H1 (cell line): Measurements from ENCODE around the gene FNDC5. TPM values are rescaled to one million over a fixed set of nuclear protein-coding genes. Genes with fewer than 3 reads are reported as not detected.

Source experiments
- CTCF ChIA-PET: fragments of 300-600 bp; sonication (Branson Sonifier 250); formaldehyde crosslinking; loops from one replicate; lab custom pipeline; 2021; ENCODE audit not compliant: partially characterized antibody; lab: Charles Lee
- POLR2A ChIA-PET: fragments of 300-600 bp; sonication (Branson Sonifier 250); formaldehyde crosslinking; loops from one replicate; lab custom pipeline; 2021; ENCODE audit warnings: inconsistent platforms; ENCODE audit not compliant: partially characterized antibody; lab: Charles Lee
- DNase-seq, 2 experiments: peaks; one replicate each; pipeline versions ENCODE4 v3.0.0 to v3.0.0-alpha.2; 2010 to 2022; ENCODE audit warnings: low spot score in 2 of 2, low read depth in 1 of 2, mixed read lengths in 1 of 2
- FAIRE-seq: peaks from 2 replicates; lab custom pipeline; 2011; peaks lifted over from hg19 to GRCh38; lab: Jason Lieb, UNC
- H2AFZ ChIP-seq: 2 replicates; pipeline ENCODE4 v1.8.1; 2012; ENCODE audit warnings: low read length, inconsistent platforms
- H2AK5ac ChIP-seq: 2 replicates; pipeline ENCODE4 v1.6.1; 2013; ENCODE audit warnings: low read depth, low read length
- H2BK120ac ChIP-seq: replicated peaks from 2 replicates; pipeline ENCODE3; 2013; ENCODE audit warnings: low read depth, low read length, inconsistent platforms
- H2BK12ac ChIP-seq: 2 replicates; pipeline ENCODE4 v1.6.1; 2013; ENCODE audit warnings: low read depth, low read length
- H2BK15ac ChIP-seq: 2 replicates; pipeline ENCODE4 v1.6.1; 2013; ENCODE audit warnings: low read length
- H2BK20ac ChIP-seq: 2 replicates; pipeline ENCODE4 v1.6.1; 2013; ENCODE audit warnings: low read length
- H2BK5ac ChIP-seq: 2 replicates; pipeline ENCODE4 v1.6.1; 2013; ENCODE audit warnings: low read depth, low read length
- H3K14ac ChIP-seq: 2 replicates; pipeline ENCODE4 v1.6.1; 2013; ENCODE audit warnings: inconsistent platforms; ENCODE audit not compliant: insufficient read length
- H3K18ac ChIP-seq: 2 replicates; pipeline ENCODE4 v1.6.1; 2013; ENCODE audit warnings: low read length; ENCODE audit errors: extremely low read depth
- H3K23ac ChIP-seq: 2 replicates; pipeline ENCODE4 v1.6.1; 2013; ENCODE audit warnings: inconsistent platforms; ENCODE audit not compliant: insufficient read length
- H3K23me2 ChIP-seq: 2 replicates; pipeline ENCODE4 v1.6.1; 2013; ENCODE audit warnings: low read depth, low read length
- H3K27ac ChIP-seq: 2 replicates; pipeline ENCODE4 v1.6.1; 2011; ENCODE audit warnings: low read depth, low read length, inconsistent platforms
- H3K27me3 ChIP-seq, 4 experiments: replicated peaks in 1 of 4; 1 replicate in 1 of 4; 2 replicates in 3 of 4; pipeline versions ENCODE4 v1.6.1 to v1.8.1; 2011 to 2013; ENCODE audit warnings: low read length in 3 of 4, mild to moderate bottlenecking in 3 of 4, inconsistent platforms in 2 of 4, mixed read lengths in 2 of 4, moderate library complexity in 1 of 4; ENCODE audit not compliant: control insufficient read depth in 3 of 4, insufficient read depth in 3 of 4; ENCODE audit errors: extremely low read depth in 1 of 4
- H3K36me3 ChIP-seq, 4 experiments: 2 replicates each; pipeline versions ENCODE4 v1.6.1 to v1.8.1; 2011 to 2013; ENCODE audit warnings: mild to moderate bottlenecking in 4 of 4, low read length in 3 of 4, moderate library complexity in 2 of 4, control low read depth in 1 of 4, inconsistent platforms in 1 of 4; ENCODE audit not compliant: insufficient read depth in 4 of 4, control insufficient read depth in 2 of 4
- H3K4ac ChIP-seq: replicated peaks from 2 replicates; pipeline ENCODE3; 2013; ENCODE audit warnings: low read length, low read depth, mixed read lengths, inconsistent platforms; ENCODE audit not compliant: insufficient read length
- H3K4me1 ChIP-seq, 4 experiments: replicated peaks in 1 of 4; 1 replicate in 1 of 4; 2 replicates in 3 of 4; pipeline versions ENCODE4 v1.6.1 to v1.8.1; 2011 to 2013; ENCODE audit warnings: low read length in 3 of 4, inconsistent platforms in 2 of 4, mixed read lengths in 1 of 4; ENCODE audit not compliant: insufficient read depth in 4 of 4, control insufficient read depth in 3 of 4
- H3K4me2 ChIP-seq, 2 experiments: 2 replicates each; pipeline versions ENCODE4 v1.6.1 to v1.8.1; 2011 to 2013; ENCODE audit warnings: low read depth in 2 of 2, low read length in 2 of 2, control low read depth in 1 of 2, inconsistent platforms in 1 of 2, mild to moderate bottlenecking in 1 of 2; ENCODE audit not compliant: insufficient read depth in 1 of 2
- H3K4me3 ChIP-seq, 4 experiments: fragments of 200-600, 300-600 bp in 1 of 4; sonication (generic), shearing (Covaris generic), sonication (Bioruptor Twin) in 1 of 4; 2 replicates each; pipeline versions ENCODE4 v1.5.1 to v1.8.1; 2011 to 2016; ENCODE audit warnings: low read length in 4 of 4, low read depth in 3 of 4, control low read depth in 2 of 4, inconsistent platforms in 2 of 4, mild to moderate bottlenecking in 2 of 4, mixed read lengths in 1 of 4, moderate library complexity in 1 of 4; ENCODE audit not compliant: insufficient read depth in 2 of 4; ENCODE audit errors: extremely low read depth in 1 of 4
- H3K56ac ChIP-seq: replicated peaks from 2 replicates; pipeline ENCODE3; 2013; ENCODE audit warnings: low read depth, mild to moderate bottlenecking, mixed read lengths, low read length, inconsistent platforms; ENCODE audit not compliant: insufficient read length
- H3K79me1 ChIP-seq: 2 replicates; pipeline ENCODE4 v1.6.1; 2013; ENCODE audit warnings: low read depth, low read length, control low read depth
- H3K79me2 ChIP-seq, 2 experiments: 2 replicates each; pipeline versions ENCODE4 v1.6.1 to v1.8.1; 2012 to 2013; ENCODE audit warnings: low read length in 2 of 2, mild to moderate bottlenecking in 2 of 2, inconsistent platforms in 1 of 2; ENCODE audit not compliant: insufficient read depth in 2 of 2, control insufficient read depth in 1 of 2
- H3K9ac ChIP-seq, 4 experiments: replicated peaks in 1 of 4; 1 replicate in 1 of 4; 2 replicates in 3 of 4; pipeline versions ENCODE4 v1.6.1 to v1.8.1; 2011 to 2013; ENCODE audit warnings: low read depth in 3 of 4, low read length in 3 of 4, control low read depth in 2 of 4, mild to moderate bottlenecking in 2 of 4, moderate library complexity in 2 of 4, inconsistent platforms in 1 of 4; ENCODE audit errors: extremely low read depth in 1 of 4
- H3K9me3 ChIP-seq, 2 experiments: 2 replicates each; pipeline versions ENCODE4 v1.6.1 to v1.8.1; 2012 to 2013; ENCODE audit warnings: mild to moderate bottlenecking in 2 of 2, moderate library complexity in 2 of 2, control low read depth in 1 of 2, inconsistent platforms in 1 of 2, low read depth in 1 of 2, low read length in 1 of 2, mixed read lengths in 1 of 2; ENCODE audit not compliant: insufficient read depth in 2 of 2
- H4K20me1 ChIP-seq, 2 experiments: replicated peaks in 1 of 2; 2 replicates each; pipeline versions ENCODE3 to v1.8.1; 2011 to 2013; ENCODE audit warnings: inconsistent platforms in 2 of 2, low read length in 2 of 2, mild to moderate bottlenecking in 1 of 2; ENCODE audit not compliant: insufficient read depth in 2 of 2, control insufficient read depth in 1 of 2
- H4K5ac ChIP-seq: 2 replicates; pipeline ENCODE4 v1.6.1; 2013; ENCODE audit warnings: low read length, low read depth, mixed read lengths, inconsistent platforms; ENCODE audit not compliant: insufficient read length
- H4K8ac ChIP-seq: 2 replicates; pipeline ENCODE4 v1.8.0; 2013; ENCODE audit warnings: mild to moderate bottlenecking, moderate library complexity, low read length, inconsistent platforms; ENCODE audit not compliant: insufficient read depth; ENCODE audit errors: extremely low read depth
- H4K91ac ChIP-seq: replicated peaks from 2 replicates; pipeline ENCODE3; 2013; ENCODE audit warnings: low read length, mixed read lengths, inconsistent platforms; ENCODE audit not compliant: insufficient read length
- BACH1 ChIP-seq: IDR thresholded peaks from 2 replicates; pipeline ENCODE4 v1.6.1; 2012; ENCODE audit warnings: low read length, improper control_type of control experiment
- GABPA ChIP-seq: IDR thresholded peaks from 2 replicates; pipeline ENCODE4 v1.6.1; 2011; ENCODE audit warnings: mild to moderate bottlenecking, low read length, moderate library complexity, borderline replicate concordance; ENCODE audit not compliant: insufficient read depth
- HDAC2 ChIP-seq, 2 experiments: fragments of 300-600 bp in 1 of 2; sonication (generic) in 1 of 2; IDR thresholded peaks; 2 replicates each; pipeline ENCODE4 v1.6.1; 2011 to 2012; ENCODE audit warnings: low read depth in 2 of 2, low read length in 2 of 2, mild to moderate bottlenecking in 2 of 2, moderate library complexity in 2 of 2, borderline replicate concordance in 1 of 2, inconsistent platforms in 1 of 2
- KDM4A ChIP-seq: IDR thresholded peaks from one replicate; pipeline ENCODE4 v1.7.1; 2012; ENCODE audit warnings: low read depth, mild to moderate bottlenecking, moderate library complexity, low read length, inconsistent platforms; ENCODE audit not compliant: severe bottlenecking
- TAF1 ChIP-seq: IDR thresholded peaks from 2 replicates; pipeline ENCODE4 v1.6.1; 2011; ENCODE audit warnings: mild to moderate bottlenecking, low read depth, low read length
- ZNF274 ChIP-seq: IDR thresholded peaks from 2 replicates; pipeline ENCODE4 v1.7.0; 2012; ENCODE audit warnings: low read length, borderline replicate concordance; ENCODE audit errors: extremely low read depth
- WGBS, 2 experiments: shearing (Covaris generic) in 1 of 2; methylation state at CpG; one replicate each; pipeline versions ENCODE4 v1.1.6 to v1.1.7; 2013 to 2015; ENCODE audit warnings: low lambda C conversion rate in 2 of 2, mixed read lengths in 2 of 2, inconsistent platforms in 1 of 2, low coverage in 1 of 2, missing lambda C conversion rate in 1 of 2; ENCODE audit not compliant: insufficient replicate concordance in 2 of 2, insufficient coverage in 1 of 2, insufficient read length in 1 of 2; ENCODE audit errors: extremely low coverage in 1 of 2, missing lambda C conversion rate in 1 of 2; 5-methylcytosine and 5-hydroxymethylcytosine counted together
- polyA plus RNA-seq, 7 experiments: library from polyadenylated mRNA; depleted of rRNA in 3 of 7; stranded (reverse) in 5 of 7; unstranded in 2 of 7; fragments of >200 nt in 5 of 7; fragments of 200-250 nt in 2 of 7; gene quantifications; 1 replicate in 5 of 7; 2 replicates in 1 of 7; 4 replicates in 1 of 7; pipeline versions ENCODE4 v1.2.1 to v1.2.3, GENCODE V29; 2011 to 2013; ENCODE audit warnings: missing spikeins in 2 of 7, mixed read lengths in 2 of 7
- total RNA-seq: library from RNA; stranded (reverse); fragmentation: NEBNext Ultra II Directional; extraction: Animal tissue kit (Norgen Biotek cat#: 25700); gene quantifications from 2 replicates; pipeline ENCODE4 v1.2.1, GENCODE V29; 2021

Gene FNDC5
- total and polyA plus RNA-seq, 2 of the 8 experiments (the other 6 are each of a cell fraction or from before 2014, with no cell fraction given) = 1.8 to 2.0 TPM

DNA sequence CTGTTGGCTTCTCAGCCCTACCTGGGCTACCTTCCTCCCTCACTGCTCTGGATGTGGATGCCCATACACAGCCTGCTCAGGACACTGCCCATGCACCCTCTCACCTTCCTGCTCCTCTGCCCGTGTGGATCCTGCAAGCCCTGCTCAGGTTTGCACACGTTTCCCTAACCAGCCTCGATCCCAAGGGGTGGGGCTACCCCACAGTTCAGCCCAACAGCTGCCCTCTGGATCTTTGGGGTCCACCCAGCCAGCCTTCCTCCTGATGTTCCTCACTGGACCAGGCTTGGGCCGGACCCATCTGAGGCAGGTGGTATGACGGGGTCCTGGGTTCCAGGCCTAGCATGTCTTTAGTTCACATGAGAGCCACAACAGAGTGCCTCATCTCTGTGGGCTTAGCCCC is 25.7 kb upstream of the FNDC5 start:
- no peak for FAIRE-seq
- CTCF ChIA-PET = interaction anchor here (0.7 to 16.6 kb wide), 7 partner anchors 18 to 199 kb away, joined by 3 to 382 read pairs (median 4); partner anchors contain the start of genes FNDC5 and HPCA

More for the DNA sequence above, 25.7 kb upstream of the FNDC5 start:
- H3K9ac ChIP-seq = no peak overlapping the region
- no peaks in the 10 kb centered on the region for H3K79me2 ChIP-seq
- no peak overlapping the region for H4K8ac ChIP-seq
- POLR2A ChIA-PET = interaction anchor here (0.8 to 1.8 kb wide), 4 partner anchors 11 to 83 kb away, joined by 3 to 5 read pairs (median 4); no protein-coding TSS in a partner anchor
- peaks cover 2 to 7% of the 10 kb centered on the region in 2 experiments for H4K20me1 ChIP-seq
- no peak for DNase-seq
- H2AK5ac ChIP-seq = no peak overlapping the region
- no peaks in the 10 kb centered on the region for H3K79me1 ChIP-seq
- H3K36me3 ChIP-seq = no peaks in the 10 kb centered on the region
- no peak overlapping the region; the same call in 1 of the 2 replicates for H2BK12ac ChIP-seq
- H2BK20ac ChIP-seq = no peak overlapping the region
- H3K4me3 ChIP-seq = no peak overlapping the region
- H3K18ac ChIP-seq = no peak overlapping the region
- TF ChIP-seq GABPA = no peak
- no peak for TF ChIP-seq KDM4A
- no peak for TF ChIP-seq HDAC2 (IDR thresholded peaks at IDR 0.05; ENCODE audit: borderline replicate concordance in 1 of 2, low read depth in 2 of 2, low read length in 2 of 2)
- no peak for TF ChIP-seq TAF1
- TF ChIP-seq BACH1 = no peak
- TF ChIP-seq ZNF274 = no peak
- no peak overlapping the region for H3K4ac ChIP-seq
- H3K9me3 ChIP-seq = peaks cover 0 to 6% of the 10 kb centered on the region in 2 experiments; a peak in 1 of 4 replicates
- no peak overlapping the region for H2BK5ac ChIP-seq
- peaks cover 0 to 23% (median 13%) of the 10 kb centered on the region in 4 experiments; a peak in 6 of 7 replicates for H3K4me1 ChIP-seq
- H2BK120ac ChIP-seq = no peak overlapping the region
- no peak overlapping the region for H4K5ac ChIP-seq
- H3K27ac ChIP-seq = no peak overlapping the region
- H3K4me2 ChIP-seq = no peak overlapping the region
- H2BK15ac ChIP-seq = no peak overlapping the region
- H3K27me3 ChIP-seq = peaks cover 14 to 39% (median 35%) of the 10 kb centered on the region in 4 experiments
- WGBS, 2 experiments = 79% methylated on average over 5 of the region's 5 CpGs; no CpG with 5 or more reads in 1 of the 2 experiments
- H3K23me2 ChIP-seq = peaks cover 10% of the 10 kb centered on the region; the same call in 1 of the 2 replicates
- H3K56ac ChIP-seq = no peak overlapping the region
- no peak overlapping the region for H3K23ac ChIP-seq
- H3K14ac ChIP-seq = no peak overlapping the region
- no peak overlapping the region for H4K91ac ChIP-seq
- H2AFZ ChIP-seq = no peak overlapping the region
